CMK (cell line): ENCODE data around the gene MOXD1.

ENCODE experiments used
- DNase-seq: peaks from one replicate; pipeline ENCODE4 v3.0.0-alpha.2; 2010; ENCODE audit warnings: low read depth

Gene MOXD1

GRCh38 chr6:132399376-132400074 lies 1.8 kb downstream of the MOXD1 start:
- no peak for DNase-seq

GRCh38 chr6:132395015-132395597 lies 6.2 kb downstream of the MOXD1 start:
- DNase-seq = no peak

DNA sequence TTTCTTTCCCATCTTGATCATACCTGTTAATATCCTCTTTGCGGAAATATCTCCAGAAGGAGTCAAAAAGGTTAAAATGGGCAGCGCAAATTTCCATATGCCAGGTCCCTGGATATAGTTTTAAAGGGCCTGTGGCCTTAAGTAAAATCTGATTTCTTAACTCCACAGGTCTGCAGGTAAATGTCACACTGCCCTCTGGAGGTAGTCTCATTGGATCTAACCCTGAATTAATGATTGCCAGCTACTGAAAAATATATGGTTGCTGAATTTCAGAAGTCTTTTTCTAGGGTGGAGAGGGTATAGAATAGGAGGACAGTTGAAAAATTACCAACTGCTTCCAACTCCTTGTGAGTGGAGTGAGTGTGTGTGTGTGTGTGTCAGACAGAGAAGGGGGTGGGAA lies 8.5 kb downstream of the MOXD1 start:
- no peak for DNase-seq

DNA sequence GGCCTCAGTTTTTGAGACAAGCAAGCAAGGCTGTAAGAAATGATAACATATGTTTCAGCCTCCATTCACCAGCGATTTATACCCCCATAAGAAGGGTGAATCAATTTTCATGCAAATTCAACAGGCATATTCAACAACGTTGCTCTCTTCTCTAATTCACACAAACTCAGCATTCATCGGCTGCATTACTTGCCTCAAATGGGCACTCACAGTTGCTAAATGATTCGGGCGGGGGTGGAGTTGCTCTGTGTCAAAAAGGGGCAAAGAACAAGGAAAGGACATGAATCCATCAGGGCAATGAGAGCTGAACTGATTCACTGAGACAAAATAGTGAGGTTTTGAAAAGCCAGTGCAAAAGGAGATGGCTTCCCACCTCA lies 9.0 kb downstream of the MOXD1 start:
- DNase-seq = no peak

- DNase-seq = no peak
These were observed 9.6 kb downstream of the MOXD1 start for GRCh38 chr6:132391391-132392269.

DNA sequence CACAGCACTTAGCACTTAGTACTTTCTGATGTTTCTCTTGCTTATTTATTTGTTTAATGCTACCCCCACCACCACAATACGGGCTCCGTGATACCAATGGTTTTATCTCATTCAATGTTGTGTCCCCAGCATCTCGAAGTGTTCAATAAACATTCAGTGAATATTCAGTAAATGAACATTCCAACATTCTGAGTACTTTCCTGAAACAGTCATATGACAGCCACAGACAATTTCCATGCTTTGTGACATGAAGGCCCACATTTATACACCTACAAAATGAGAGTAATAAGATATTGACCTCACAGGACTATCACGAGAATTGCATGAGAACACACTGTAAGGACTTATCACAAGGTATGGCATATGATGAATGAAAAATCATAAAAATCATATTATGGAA lies 10.8 kb downstream of the MOXD1 start:
- no peak for DNase-seq

DNA sequence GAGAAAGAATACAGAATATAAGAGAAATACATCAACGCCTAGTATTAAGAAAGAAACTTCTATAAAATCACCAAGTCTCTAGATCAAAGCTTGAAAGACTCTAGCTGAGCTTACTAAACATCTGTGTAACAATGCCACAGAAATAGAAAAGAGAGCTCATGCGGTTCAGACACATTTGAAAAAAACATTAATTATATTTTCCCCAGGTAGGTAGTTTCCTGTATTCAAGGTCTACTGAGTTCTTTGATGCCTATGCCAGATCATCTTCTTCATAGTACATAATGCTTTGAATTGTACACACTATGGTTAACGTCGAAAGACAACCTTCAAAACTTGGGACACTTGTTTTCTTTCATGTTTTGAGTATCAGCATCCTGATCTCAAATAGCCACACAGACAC lies 11.3 kb downstream of the MOXD1 start:
- DNase-seq = no peak

DNA sequence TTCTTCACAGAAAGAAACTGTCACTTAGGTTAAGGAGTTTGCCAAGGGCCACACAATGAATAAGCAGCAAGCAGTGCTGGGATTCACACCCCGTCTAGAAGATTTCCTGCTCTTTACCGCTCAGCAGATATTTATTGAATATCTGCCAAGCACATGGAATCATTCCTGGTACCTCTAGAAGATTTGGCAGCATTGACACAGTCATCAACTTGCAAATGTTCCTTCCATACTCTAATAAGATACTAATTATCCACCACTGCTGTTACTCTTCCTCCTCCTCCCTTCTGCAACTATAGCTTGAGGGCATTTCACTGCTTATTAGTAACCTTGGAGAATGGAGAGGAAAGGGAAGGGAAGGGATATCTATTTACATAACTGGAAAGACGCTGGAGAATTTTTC lies 13.0 kb downstream of the MOXD1 start:
- no peak for DNase-seq

DNA sequence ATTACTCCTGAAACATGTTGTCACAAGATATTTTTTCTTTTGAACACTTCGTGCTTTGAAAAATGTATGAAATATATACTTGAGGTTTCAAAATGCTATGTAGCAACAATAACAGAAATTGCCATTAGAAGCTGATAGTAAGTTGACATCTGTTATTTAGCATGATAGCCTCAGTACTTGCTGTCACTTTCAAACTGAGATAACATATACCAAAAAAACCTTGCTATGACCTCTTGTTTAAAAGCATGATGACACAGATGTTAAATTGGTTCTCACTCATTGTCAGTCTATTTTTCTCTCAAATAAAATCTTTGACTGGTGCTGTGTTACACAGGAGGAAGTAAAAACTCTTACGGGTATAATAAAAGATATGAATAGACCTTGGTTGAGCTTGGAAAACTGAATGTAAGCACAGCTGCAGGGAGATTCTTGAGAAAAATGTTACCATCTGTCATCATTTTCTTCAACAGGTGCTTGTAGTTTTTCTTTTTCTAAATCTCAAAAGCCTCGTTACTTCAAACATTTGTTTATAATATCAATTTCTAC lies 18.6 kb downstream of the MOXD1 start:
- DNase-seq = no peak

DNA sequence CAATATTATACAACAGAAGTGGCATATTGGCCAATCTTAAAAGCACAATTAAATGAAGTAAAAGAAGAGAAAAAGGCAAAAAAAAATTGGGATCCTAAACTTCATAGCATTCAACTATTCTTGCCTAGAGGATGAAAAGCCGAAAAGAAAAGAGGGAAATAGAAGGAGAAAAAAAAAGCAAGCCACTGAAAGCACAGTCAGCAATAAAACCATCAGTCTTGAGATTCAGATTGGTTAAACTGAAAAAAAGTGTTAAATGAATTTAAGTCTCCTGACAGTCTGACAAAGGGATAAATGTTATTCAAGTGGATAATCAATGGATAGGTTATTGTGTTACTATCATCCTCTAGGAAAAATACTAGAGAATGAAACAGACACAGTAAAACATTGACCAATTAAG lies 19.9 kb downstream of the MOXD1 start:
- no peak for DNase-seq

DNA sequence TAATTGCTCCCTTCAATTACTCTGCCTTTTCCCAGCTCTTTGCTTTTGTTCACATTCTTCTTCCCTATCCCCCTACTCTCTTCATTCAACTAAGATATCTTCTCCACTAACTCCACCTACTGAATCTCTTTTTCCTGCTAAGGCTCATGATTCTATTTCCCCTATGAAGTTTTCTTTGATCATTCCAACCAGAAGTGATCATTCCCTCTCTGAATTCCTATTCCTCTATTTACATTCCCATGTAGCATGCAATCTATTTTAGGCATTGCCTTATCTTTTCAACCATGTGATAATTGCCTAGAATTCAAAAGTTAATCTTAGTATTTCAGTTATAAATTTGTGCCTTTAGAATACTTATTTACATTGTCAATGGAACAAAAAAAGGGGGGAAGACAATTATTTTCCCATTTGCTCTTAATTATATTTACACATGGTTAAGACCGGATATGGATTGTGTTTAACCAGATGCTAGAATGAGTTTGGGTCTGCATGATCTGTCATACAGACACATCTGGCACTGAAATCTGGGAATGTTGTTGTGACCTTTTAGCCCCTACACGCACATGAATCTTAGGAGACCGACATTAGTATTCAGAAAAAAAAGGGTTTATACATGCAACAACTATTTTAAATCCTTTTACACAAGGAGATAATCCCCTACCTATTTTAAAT lies 20.8 kb downstream of the MOXD1 start:
- no peak for DNase-seq

DNA sequence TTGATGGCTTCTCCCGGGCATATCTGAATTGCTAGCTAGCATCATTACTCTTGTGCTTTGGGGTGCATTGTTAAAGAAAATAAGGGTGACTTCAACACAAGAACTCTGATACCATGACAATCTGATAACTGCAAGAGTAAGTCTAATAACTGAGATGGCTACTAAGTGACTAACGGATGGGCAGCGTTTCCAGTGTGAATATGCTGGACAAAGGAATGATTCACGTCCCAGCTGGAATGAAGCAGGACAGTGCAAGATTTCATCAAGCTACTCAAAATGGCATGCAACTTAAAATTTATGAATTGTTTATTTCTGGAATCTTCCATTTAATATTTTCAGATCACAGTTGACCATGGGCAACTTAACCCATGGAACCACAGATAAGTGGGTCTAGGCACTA lies 31.7 kb downstream of the MOXD1 start:
- DNase-seq = no peak

- DNase-seq = no peak
These were observed 32.3 kb downstream of the MOXD1 start for GRCh38 chr6:132368916-132369481.

DNA sequence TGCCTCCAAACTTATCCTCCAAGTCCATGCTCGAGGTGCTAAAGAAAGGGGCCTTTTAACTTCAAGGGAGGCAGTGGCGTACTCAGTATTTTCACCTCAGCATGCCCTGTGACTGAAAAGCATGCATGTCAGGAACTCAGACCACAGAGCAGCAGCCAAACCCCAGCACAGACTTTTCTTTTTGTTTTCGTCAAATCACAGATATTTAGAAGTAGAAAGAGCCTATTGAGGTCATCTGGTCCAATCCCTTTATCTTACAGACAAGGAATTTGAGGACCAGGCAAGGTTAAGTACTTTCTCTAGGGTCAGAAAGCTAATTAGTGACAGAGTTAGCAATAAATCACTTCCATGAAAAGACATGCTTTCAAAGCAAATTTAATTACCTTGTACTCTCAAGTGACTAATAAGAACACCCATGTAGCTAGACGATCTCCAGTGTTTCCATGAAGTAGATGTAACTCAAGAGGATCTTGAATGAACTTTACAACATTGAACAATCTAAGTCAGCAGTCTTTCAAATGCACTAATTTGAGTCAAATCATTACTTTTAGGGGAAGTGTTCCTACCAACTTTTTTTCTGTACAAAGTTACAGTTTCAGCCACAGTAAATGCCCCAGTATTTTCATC lies 35.9 kb downstream of the MOXD1 start:
- DNase-seq = no peak

DNA sequence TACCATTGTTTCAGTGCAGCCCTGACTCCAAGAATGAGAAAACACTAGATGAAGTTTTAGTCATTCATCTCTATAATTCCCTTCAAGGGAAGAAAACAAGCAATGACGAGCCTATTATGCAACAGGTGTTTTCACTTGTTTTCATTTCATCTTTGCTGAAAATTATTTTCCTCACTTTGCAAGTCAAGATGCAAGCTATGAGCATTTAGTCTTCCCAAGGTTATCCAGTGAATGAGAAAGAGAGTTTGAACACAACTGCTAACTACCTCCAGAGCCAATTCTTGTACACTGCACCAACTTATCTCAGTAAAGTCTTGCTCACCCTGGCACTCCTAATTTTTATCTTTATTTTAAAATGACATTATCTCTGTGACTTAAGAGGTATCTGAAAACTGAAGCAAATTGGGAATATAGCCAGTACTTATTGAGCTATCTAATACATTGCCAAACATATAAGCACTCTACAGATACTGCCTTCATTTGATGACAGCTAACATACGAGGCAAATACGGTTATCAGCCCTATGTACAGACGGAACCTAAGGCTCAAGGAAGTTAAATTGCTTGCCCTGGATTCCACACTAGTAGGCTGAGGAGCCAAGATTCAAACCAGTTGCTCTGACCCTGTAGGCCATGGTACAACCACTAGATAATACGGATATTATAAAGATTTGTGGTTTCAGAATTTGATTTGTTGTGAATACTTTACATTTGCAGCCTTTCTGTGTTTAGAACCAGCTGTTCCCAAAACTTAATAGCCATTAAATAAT lies 36.8 kb downstream of the MOXD1 start:
- DNase-seq = no peak

DNA sequence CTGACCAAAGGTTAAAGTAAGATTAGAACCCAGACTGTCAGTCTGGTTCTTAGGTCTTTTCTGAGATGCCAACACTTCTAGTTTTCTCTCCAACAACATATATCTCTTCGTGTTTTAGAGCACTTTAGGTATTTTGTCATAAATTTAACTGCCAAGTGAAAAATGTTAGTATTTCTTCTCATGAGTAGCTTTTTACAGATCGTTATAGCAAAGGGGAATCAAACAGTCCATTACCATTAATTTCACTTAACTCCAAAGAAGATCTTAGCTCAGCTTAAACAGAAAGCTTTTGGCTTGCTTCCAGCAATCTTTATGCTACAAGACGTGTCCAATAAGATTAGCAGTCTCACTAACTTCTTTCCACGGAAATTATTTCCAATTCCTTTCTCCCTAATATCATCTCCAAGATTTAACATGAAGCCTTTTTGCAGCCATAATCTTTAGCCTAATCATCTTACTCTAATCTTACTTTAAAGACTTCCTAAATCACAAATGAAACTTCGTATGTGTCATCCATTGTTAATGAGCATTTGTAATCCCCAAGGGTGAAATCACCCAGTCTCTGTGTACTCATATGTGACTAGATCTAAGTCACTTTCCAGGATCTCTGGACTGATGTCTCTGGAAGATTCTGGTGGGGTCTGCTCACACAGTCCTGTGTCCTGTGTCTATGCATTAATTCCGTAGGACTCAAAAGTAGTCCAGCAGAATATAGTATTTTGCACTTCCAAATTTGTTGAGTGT lies 38.7 kb downstream of the MOXD1 start:
- DNase-seq = no peak

GRCh38 chr6:132361101-132361500 lies 40.2 kb downstream of the MOXD1 start:
- DNase-seq = no peak

GRCh38 chr6:132359886-132360285 lies 41.4 kb downstream of the MOXD1 start:
- DNase-seq = no peak

- DNase-seq = no peak
These were observed 44.2 kb downstream of the MOXD1 start for GRCh38 chr6:132357120-132357519.
